HEK293 (cell line): Measurements from ENCODE around the gene MYOT.

ENCODE experiments used
- CTCF ChIA-PET: fragments of 350-600 bp; formaldehyde crosslinking; extraction: SDS; loops from one replicate; lab custom pipeline; 2021; ENCODE audit warnings: antibody characterized with exemption; lab: Yijun Ruan, JAX
- POLR2A ChIA-PET: fragments of 300-600 bp; formaldehyde crosslinking; extraction: SDS; loops from one replicate; lab custom pipeline; 2020; ENCODE audit warnings: antibody characterized with exemption, inconsistent platforms; lab: Yijun Ruan, JAX
- H3K27ac ChIP-seq: fragments of 200-500 bp; sonication (Bioruptor generic); 2 replicates; pipeline ENCODE4 v1.5.1; 2014; ENCODE audit warnings: low read depth, low read length, control low read depth, inconsistent platforms; ENCODE audit errors: extremely low read depth
- H3K36me3 ChIP-seq, 2 experiments: fragments of 200-500 bp in 1 of 2; sonication (Bioruptor generic) in 1 of 2; 1 replicate in 1 of 2; 2 replicates in 1 of 2; pipeline ENCODE4 v1.5.1; 2014 to 2017; ENCODE audit warnings: inconsistent platforms in 2 of 2, low read length in 2 of 2; ENCODE audit not compliant: control insufficient read depth in 2 of 2, insufficient read depth in 1 of 2
- H3K4me1 ChIP-seq: fragments of 200-500 bp; sonication (Bioruptor generic); 2 replicates; pipeline ENCODE4 v1.5.1; 2014; ENCODE audit warnings: mild to moderate bottlenecking, low read length, inconsistent platforms; ENCODE audit not compliant: control insufficient read depth, insufficient read depth
- H3K4me3 ChIP-seq: 2 replicates; pipeline ENCODE4 v1.5.1; 2011; ENCODE audit warnings: low read depth, mild to moderate bottlenecking, control low read depth, low read length, moderate library complexity
- H3K9me3 ChIP-seq: fragments of 200-500 bp; sonication (Bioruptor generic); 2 replicates; pipeline ENCODE4 v1.5.1; 2014; ENCODE audit warnings: low read depth, low read length, inconsistent platforms; ENCODE audit not compliant: control insufficient read depth, insufficient read depth
- GFI1B ChIP-seq: fragments of 450-650 bp; formaldehyde crosslinking; IDR thresholded peaks from 2 replicates; pipeline ENCODE4 v1.5.1; 2016; ENCODE audit warnings: missing biosample characterization, missing genetic modification characterization
- KLF7 ChIP-seq: fragments of 450-650 bp; formaldehyde crosslinking; IDR thresholded peaks from 2 replicates; pipeline ENCODE4 v1.5.1; 2016; ENCODE audit warnings: missing biosample characterization, missing genetic modification characterization, borderline replicate concordance
- MZF1 ChIP-seq: fragments of 450-650 bp; formaldehyde crosslinking; IDR thresholded peaks from 2 replicates; pipeline ENCODE4 v1.5.1; 2017; ENCODE audit warnings: missing biosample characterization, missing genetic modification characterization, borderline replicate concordance
- PRDM1 ChIP-seq: fragments of 450-650 bp; formaldehyde crosslinking; IDR thresholded peaks from 2 replicates; pipeline ENCODE4; 2016; ENCODE audit warnings: missing biosample characterization, missing genetic modification characterization
- SETDB1 ChIP-seq: IDR thresholded peaks from one replicate; pipeline ENCODE4 v1.6.1; 2017; ENCODE audit warnings: mild to moderate bottlenecking, low read length, moderate library complexity, mixed read lengths; ENCODE audit not compliant: insufficient read length
- ZBTB17 ChIP-seq: fragments of 450-650 bp; formaldehyde crosslinking; IDR thresholded peaks from 2 replicates; pipeline ENCODE4 v1.5.1; 2016; ENCODE audit warnings: missing biosample characterization, missing genetic modification characterization
- ZBTB21 ChIP-seq: fragments of 450-650 bp; formaldehyde crosslinking; IDR thresholded peaks from 2 replicates; pipeline ENCODE4 v1.5.1; 2017; ENCODE audit warnings: missing biosample characterization, missing genetic modification characterization
- ZFP3 ChIP-seq: fragments of 450-650 bp; formaldehyde crosslinking; IDR thresholded peaks from 2 replicates; pipeline ENCODE4 v1.5.1; 2016; ENCODE audit warnings: low read depth, missing biosample characterization, missing genetic modification characterization
- ZIC2 ChIP-seq: fragments of 450-650 bp; formaldehyde crosslinking; IDR thresholded peaks from 2 replicates; pipeline ENCODE4 v1.5.1; 2016; ENCODE audit warnings: missing biosample characterization, missing genetic modification characterization
- ZNF2 ChIP-seq: fragments of 450-650 bp; formaldehyde crosslinking; IDR thresholded peaks from 2 replicates; pipeline ENCODE4 v1.5.1; 2016; ENCODE audit warnings: missing biosample characterization, missing genetic modification characterization
- ZNF221 ChIP-seq: fragments of 450-650 bp; formaldehyde crosslinking; IDR thresholded peaks from 2 replicates; pipeline ENCODE4 v1.5.1; 2017; ENCODE audit warnings: missing biosample characterization, missing genetic modification characterization, borderline replicate concordance
- ZNF335 ChIP-seq: fragments of 450-650 bp; formaldehyde crosslinking; conservative IDR thresholded peaks from 2 replicates; pipeline ENCODE4 v1.5.1; 2016; ENCODE audit warnings: missing biosample characterization, missing genetic modification characterization
- ZNF37A ChIP-seq: fragments of 450-650 bp; IDR thresholded peaks from 2 replicates; pipeline ENCODE4 v1.5.1; 2018; ENCODE audit warnings: missing biosample characterization, missing genetic modification characterization
- ZNF544 ChIP-seq: fragments of 450-650 bp; formaldehyde crosslinking; IDR thresholded peaks from 2 replicates; pipeline ENCODE4 v1.5.0; 2017; ENCODE audit warnings: missing biosample characterization, missing genetic modification characterization
- ZNF555 ChIP-seq: fragments of 450-650 bp; formaldehyde crosslinking; conservative IDR thresholded peaks from 2 replicates; pipeline ENCODE4 v1.5.1; 2017; ENCODE audit warnings: missing biosample characterization, mild to moderate bottlenecking, missing genetic modification characterization, inconsistent platforms
- ZNF747 ChIP-seq: fragments of 450-650 bp; formaldehyde crosslinking; IDR thresholded peaks from 2 replicates; pipeline ENCODE4 v1.5.1; 2016; ENCODE audit warnings: missing biosample characterization, missing genetic modification characterization
- TF ChIP-seq, protein P1 (sequence below): fragments of 450-650 bp; formaldehyde crosslinking; IDR thresholded peaks from 2 replicates; pipeline ENCODE4 v1.5.1; 2017; ENCODE audit warnings: missing biosample characterization, missing genetic modification characterization

The MYOT gene

DNA sequence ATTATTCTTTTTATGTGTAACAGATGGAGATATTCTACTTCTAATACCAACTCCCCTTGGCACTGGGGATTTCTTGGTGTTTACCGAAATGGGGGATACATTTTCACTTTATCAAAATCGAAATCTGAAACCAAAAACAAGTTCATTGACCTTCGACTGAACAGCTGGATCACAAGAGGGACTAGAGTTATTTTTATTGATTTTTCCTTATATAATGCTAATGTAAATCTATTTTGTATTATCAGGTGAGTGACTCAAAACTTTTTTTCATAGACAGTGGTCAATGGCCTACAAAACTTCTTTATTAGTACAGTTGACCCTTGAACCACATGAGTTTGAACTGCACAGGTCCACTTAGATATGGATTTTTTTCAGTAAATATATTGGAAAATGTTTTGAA is 31.8 kb downstream of the MYOT start:
- Histone ChIP-seq H3K9me3 (no peaks in the 10 kb centered on the region), H3K4me1 (peaks cover 3% of the 10 kb centered on the region; the same call in 1 of the 2 replicates), H3K4me3 (no peak overlapping the region), H3K36me3 (no peaks in the 10 kb centered on the region), H3K27ac (no peak overlapping the region)
- ChIA-PET POLR2A (no interaction called here), CTCF (interaction anchor here (0.6 kb wide), 1 partner anchor 8 kb away, joined by 3 read pairs; no protein-coding TSS in a partner anchor)
- TF ChIP-seq ZBTB21 (tag by site-specific recombination) (no peak), ZNF221 (tag by site-specific recombination) (no peak), MZF1 (tag by site-specific recombination) (peak; percentile 50; the same call in 1 of the 2 replicates)

DNA sequence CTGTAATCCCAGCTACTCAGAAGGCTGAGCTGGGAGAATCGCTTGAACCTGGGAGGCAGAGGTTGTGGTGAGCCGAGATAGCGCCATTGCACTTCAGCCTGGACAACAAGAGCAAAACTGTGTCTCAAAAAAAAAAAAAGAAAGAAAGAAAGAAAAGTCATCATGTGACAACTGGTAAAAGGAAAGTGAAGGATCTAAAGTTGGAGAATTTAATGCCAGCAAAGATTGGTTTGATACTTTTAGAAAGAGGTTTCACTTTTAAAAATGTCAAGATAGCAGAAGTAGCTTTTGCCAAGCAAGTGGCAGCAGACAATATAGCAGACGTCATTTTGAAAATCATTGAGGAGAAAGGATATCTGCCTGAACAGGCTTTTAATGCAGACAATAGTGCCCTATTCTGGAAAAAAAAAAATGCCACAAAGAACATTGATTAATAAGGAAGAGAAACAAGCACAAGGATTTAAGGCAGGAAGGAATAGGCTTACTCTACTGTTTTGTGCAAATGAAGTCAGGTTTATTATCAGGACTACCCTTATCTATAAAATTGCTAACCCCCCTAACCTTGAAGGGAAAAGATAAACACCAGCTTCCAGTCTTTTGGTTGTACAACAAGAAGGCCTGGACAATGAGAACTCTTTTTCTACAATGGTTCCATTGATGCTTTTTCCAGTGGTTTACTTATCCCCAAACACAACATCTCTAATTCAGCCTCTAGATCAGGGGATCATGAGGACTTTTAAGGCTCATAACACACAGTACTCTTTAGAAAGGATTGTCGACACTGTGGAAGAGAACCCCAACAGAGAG is 33.6 kb downstream of the MYOT start:
- Histone ChIP-seq H3K36me3 (no peaks in the 10 kb centered on the region), H3K4me1 (peaks cover 3% of the 10 kb centered on the region; the same call in 1 of the 2 replicates), H3K4me3 (no peak overlapping the region), H3K27ac (no peak overlapping the region), H3K9me3 (no peaks in the 10 kb centered on the region)
- ChIA-PET CTCF (interaction anchor here (1.8 kb wide), 1 partner anchor 10 kb away, joined by 10 read pairs; no protein-coding TSS in a partner anchor), POLR2A (no interaction called here)
- TF ChIP-seq PRDM1 (tag by site-specific recombination) (peak; percentile 62), SETDB1 (no peak), ZNF335 (tag by site-specific recombination) (0 out of 2 replicates have a peak, but pooled peaks have one; percentile 35), ZNF555 (tag by site-specific recombination) (no peak)

DNA sequence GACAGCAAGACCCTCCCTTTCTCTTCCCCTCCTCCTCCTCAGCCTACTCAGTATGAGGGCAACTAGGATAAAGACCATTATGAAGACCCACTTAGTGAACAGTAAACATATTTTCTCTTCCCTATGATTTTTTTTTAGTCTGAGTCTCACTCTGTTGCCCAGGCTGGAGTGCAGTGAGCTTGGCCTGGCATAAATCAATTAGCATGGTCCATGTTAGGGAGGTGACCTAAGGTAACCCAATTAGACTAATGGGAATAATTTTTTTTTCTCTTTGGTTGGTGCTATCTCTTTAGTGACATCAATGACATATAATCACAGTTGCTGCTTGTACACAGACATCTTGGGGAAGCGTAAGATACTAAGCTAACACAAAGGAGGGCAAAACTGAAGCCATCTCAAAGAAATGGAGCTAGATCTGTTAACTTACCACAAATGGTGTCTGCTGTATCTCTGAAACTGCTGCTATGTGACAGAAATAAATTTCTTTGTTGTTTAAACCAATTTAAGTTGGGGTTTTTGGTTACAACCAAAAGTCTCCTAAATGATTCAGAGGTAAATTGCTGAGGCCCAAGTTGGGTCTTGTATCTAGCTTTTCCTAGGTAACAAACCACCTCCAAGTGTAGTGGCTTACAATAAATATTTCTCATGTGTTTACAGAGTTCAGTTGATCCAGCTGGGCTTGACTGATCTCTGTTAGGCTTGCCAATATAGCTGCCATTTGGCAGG is 34.9 kb downstream of the MYOT start:
- ChIA-PET CTCF (interaction anchor here (1.2 to 1.8 kb wide), 2 partner anchors 12 to 133 kb away, joined by 3 to 10 read pairs; no protein-coding TSS in a partner anchor), POLR2A (interaction anchor here (0.5 kb wide), 1 partner anchor 232 kb away, joined by 3 read pairs; no protein-coding TSS in a partner anchor)
- no peak overlapping the region for H3K27ac ChIP-seq
- H3K9me3 ChIP-seq, result no peaks in the 10 kb centered on the region
- no peak for TF ChIP-seq ZFP3 (tag by site-specific recombination)
- no peak for TF ChIP-seq ZBTB17
- TF ChIP-seq ZIC2 (tag by site-specific recombination), result no peak
- no peak for TF ChIP-seq ZNF37A
- no peak for TF ChIP-seq ZNF544 (tag by site-specific recombination)
- TF ChIP-seq GFI1B (tag by site-specific recombination), result no peak
- TF ChIP-seq ZNF747 (tag by site-specific recombination), result no peak
- no peak for TF ChIP-seq ZNF2
- TF ChIP-seq, protein P1, sequence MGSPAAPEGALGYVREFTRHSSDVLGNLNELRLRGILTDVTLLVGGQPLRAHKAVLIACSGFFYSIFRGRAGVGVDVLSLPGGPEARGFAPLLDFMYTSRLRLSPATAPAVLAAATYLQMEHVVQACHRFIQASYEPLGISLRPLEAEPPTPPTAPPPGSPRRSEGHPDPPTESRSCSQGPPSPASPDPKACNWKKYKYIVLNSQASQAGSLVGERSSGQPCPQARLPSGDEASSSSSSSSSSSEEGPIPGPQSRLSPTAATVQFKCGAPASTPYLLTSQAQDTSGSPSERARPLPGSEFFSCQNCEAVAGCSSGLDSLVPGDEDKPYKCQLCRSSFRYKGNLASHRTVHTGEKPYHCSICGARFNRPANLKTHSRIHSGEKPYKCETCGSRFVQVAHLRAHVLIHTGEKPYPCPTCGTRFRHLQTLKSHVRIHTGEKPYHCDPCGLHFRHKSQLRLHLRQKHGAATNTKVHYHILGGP (tag by site-specific recombination), result no peak
- TF ChIP-seq, all 188 proteins: peak for 0
- Histone ChIP-seq H3K36me3 (no peaks in the 10 kb centered on the region), H3K4me1 (peaks cover 3% of the 10 kb centered on the region; the same call in 1 of the 2 replicates), H3K4me3 (no peak overlapping the region)

DNA sequence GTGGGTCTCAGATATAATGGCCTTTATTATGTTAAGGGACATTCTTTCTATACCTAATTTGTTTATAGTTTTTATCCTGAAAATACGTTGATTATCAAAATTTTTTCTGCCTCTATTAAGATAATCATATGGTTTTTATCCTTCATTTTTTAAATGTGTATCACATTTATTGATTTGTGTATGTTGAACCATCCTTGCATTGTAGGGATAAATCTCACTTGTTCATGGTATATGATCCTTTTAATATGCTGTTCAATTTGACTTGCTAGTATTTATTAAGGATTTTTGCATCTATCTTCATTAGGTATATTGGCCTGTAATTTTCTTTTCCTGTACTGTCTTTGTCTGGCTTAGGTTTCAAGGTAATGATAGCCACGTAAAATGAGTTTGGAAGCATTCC is 47.1 kb downstream of the MYOT start:
- no peak for TF ChIP-seq KLF7 (tag by site-specific recombination)
- peak; percentile 48 for TF ChIP-seq SETDB1

More for the DNA sequence above, 47.1 kb downstream of the MYOT start:
- ChIA-PET POLR2A (no interaction called here), CTCF (no interaction called here)
- Histone ChIP-seq H3K4me3 (no peak overlapping the region), H3K36me3 (no peaks in the 10 kb centered on the region), H3K27ac (no peak overlapping the region), H3K4me1 (no peaks in the 10 kb centered on the region), H3K9me3 (no peaks in the 10 kb centered on the region)
